ENCODE data around the gene ENTHD1. TPM values are rescaled to one million over a fixed set of nuclear protein-coding genes. Genes with fewer than 3 reads are reported as not detected.

The ENTHD1 gene
- total RNA-seq, 1 donor: not detected

DNA sequence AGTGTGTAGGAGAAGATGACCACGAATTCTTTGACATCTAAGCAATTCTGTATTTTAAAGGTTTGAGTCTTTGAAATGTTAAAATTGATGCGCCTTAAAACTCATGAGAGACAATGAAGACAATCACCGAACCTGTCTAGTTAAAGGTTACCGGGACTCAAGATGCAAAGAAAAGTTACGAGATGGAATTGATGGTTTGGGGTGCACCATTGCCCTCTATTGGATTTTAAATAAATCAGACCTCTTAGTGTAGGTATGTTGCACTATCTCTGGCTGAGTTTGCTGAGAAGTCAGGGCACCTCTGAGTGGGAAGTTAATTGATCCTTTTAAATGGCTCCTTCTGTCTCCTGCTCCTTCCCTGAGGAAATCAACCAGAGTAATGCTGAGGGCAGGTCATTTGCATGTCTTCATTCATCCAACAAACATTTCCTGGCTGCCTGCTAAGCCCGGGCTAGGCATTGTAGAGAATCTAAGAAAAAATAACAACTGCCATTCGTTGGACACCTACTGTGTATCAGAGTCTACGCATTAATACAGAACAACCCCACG lies 47.3 kb upstream of the ENTHD1 start:
- TF ChIP-seq CTCF (IDR thresholded peaks at IDR 0.05; ENCODE audit: extremely low read depth, low read depth, low read length): no peak
- Histone ChIP-seq H3K4me2 (ENCODE audit: insufficient read depth, low read length) (no peak overlapping the region), H3K27ac (ENCODE audit: low read depth, low read length) (no peak overlapping the region), H2AFZ (ENCODE audit: low read length) (no peak overlapping the region), H3K79me2 (ENCODE audit: insufficient read depth, low read length) (no peaks in the 10 kb centered on the region), H3K4me1 (ENCODE audit: insufficient read depth, low read length) (no peaks in the 10 kb centered on the region), H3K27me3 (ENCODE audit: insufficient read depth, low read length) (peaks cover 16% of the 10 kb centered on the region), H3K36me3 (ENCODE audit: insufficient read depth, low read length) (no peaks in the 10 kb centered on the region), H3K4me3 (ENCODE audit: insufficient read depth, low read length) (no peak overlapping the region), H4K20me1 (ENCODE audit: insufficient read depth, low read length) (no peaks in the 10 kb centered on the region), H3K9me3 (ENCODE audit: low read depth, low read length) (no peaks in the 10 kb centered on the region)
- DNase-seq (ENCODE audit: insufficient read length, low spot score, missing footprints): no peak

GRCh38 chr22:39939830-39940229 lies 46.3 kb upstream of the ENTHD1 start:
- Histone ChIP-seq H3K27ac (ENCODE audit: low read depth, low read length) (no peak overlapping the region), H3K4me3 (ENCODE audit: insufficient read depth, low read length) (no peak overlapping the region), H3K79me2 (ENCODE audit: insufficient read depth, low read length) (no peaks in the 10 kb centered on the region), H3K27me3 (ENCODE audit: insufficient read depth, low read length) (peaks cover 26% of the 10 kb centered on the region), H3K36me3 (ENCODE audit: insufficient read depth, low read length) (no peaks in the 10 kb centered on the region), H3K4me1 (ENCODE audit: insufficient read depth, low read length) (no peaks in the 10 kb centered on the region), H4K20me1 (ENCODE audit: insufficient read depth, low read length) (no peaks in the 10 kb centered on the region), H3K9me3 (ENCODE audit: low read depth, low read length) (no peaks in the 10 kb centered on the region), H3K4me2 (ENCODE audit: insufficient read depth, low read length) (no peak overlapping the region), H2AFZ (ENCODE audit: low read length) (no peak overlapping the region)
- TF ChIP-seq CTCF (IDR thresholded peaks at IDR 0.05; ENCODE audit: extremely low read depth, low read depth, low read length): no peak
- DNase-seq (ENCODE audit: insufficient read length, low spot score, missing footprints): no peak

GRCh38 chr22:39938509-39939111 lies 45.0 kb upstream of the ENTHD1 start:
- H3K4me1 ChIP-seq (ENCODE audit: insufficient read depth, low read length): no peaks in the 10 kb centered on the region
- no peak for DNase-seq (ENCODE audit: insufficient read length, low spot score, missing footprints)
- H3K4me3 ChIP-seq (ENCODE audit: insufficient read depth, low read length): no peak overlapping the region
- no peaks in the 10 kb centered on the region for H4K20me1 ChIP-seq (ENCODE audit: insufficient read depth, low read length)
- H3K9me3 ChIP-seq (ENCODE audit: low read depth, low read length): no peaks in the 10 kb centered on the region
- H3K27ac ChIP-seq (ENCODE audit: low read depth, low read length): no peak overlapping the region
- H3K27me3 ChIP-seq (ENCODE audit: insufficient read depth, low read length): peaks cover 29% of the 10 kb centered on the region
- no peaks in the 10 kb centered on the region for H3K79me2 ChIP-seq (ENCODE audit: insufficient read depth, low read length)
- H3K4me2 ChIP-seq (ENCODE audit: insufficient read depth, low read length): no peak overlapping the region
- TF ChIP-seq CTCF (IDR thresholded peaks at IDR 0.05; ENCODE audit: extremely low read depth, low read depth, low read length): no peak
- H3K36me3 ChIP-seq (ENCODE audit: insufficient read depth, low read length): no peaks in the 10 kb centered on the region
- H2AFZ ChIP-seq (ENCODE audit: low read length): no peak overlapping the region

DNA sequence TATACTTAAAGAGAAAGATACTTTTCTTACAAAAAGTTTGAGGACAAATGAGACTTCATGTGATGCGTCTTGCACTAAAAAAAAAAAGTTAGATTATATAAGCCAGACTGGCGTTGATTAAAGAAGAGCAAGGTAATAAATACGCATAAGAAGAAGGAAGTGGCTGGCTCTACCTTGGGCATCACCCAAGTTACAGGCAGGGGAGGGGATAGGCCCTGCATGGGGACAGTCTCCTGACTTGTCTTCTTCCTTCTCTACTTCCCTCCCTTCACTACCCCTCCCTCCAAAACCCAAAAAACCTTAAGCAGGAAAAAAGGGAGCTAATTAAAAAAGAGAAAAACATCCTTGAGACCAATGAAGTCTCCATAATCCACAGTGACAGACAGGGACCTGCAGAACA lies 44.3 kb upstream of the ENTHD1 start:
- no peak overlapping the region for H2AFZ ChIP-seq (ENCODE audit: low read length)
- no peaks in the 10 kb centered on the region for H4K20me1 ChIP-seq (ENCODE audit: insufficient read depth, low read length)
- H3K27ac ChIP-seq (ENCODE audit: low read depth, low read length): no peak overlapping the region
- no peak overlapping the region for H3K4me2 ChIP-seq (ENCODE audit: insufficient read depth, low read length)
- no peak for TF ChIP-seq CTCF (IDR thresholded peaks at IDR 0.05; ENCODE audit: extremely low read depth, low read depth, low read length)
- no peak overlapping the region for H3K4me3 ChIP-seq (ENCODE audit: insufficient read depth, low read length)
- DNase-seq (ENCODE audit: insufficient read length, low spot score, missing footprints): no peak
- no peaks in the 10 kb centered on the region for H3K4me1 ChIP-seq (ENCODE audit: insufficient read depth, low read length)
- H3K79me2 ChIP-seq (ENCODE audit: insufficient read depth, low read length): no peaks in the 10 kb centered on the region
- H3K27me3 ChIP-seq (ENCODE audit: insufficient read depth, low read length): peaks cover 29% of the 10 kb centered on the region
- no peaks in the 10 kb centered on the region for H3K9me3 ChIP-seq (ENCODE audit: low read depth, low read length)
- H3K36me3 ChIP-seq (ENCODE audit: insufficient read depth, low read length): no peaks in the 10 kb centered on the region
